Activated CD8-positive, alpha-beta T cell treated with anti-CD3 and anti-CD28 coated beads for 36 hours (primary cell): ENCODE results near the gene LATS1. TPM values are rescaled to one million over a fixed set of nuclear protein-coding genes. Genes with fewer than 3 reads are reported as not detected.
A peak's percentile ranks its signal among the peaks of the same experiment; 100 is the strongest.
"Not testable (repeated sequence)": the region's sequence is repeated elsewhere in the genome, so short reads cannot be mapped to it uniquely, and the experiment has no call there.

Experiments used
- ATAC-seq: fragments of 200-7000 bp; cut with Tn5 transposase; one replicate; pipeline ENCODE4 v1.10.0; 2021; ENCODE audit warnings: mild to moderate bottlenecking, moderate library complexity
- CTCF ChIA-PET: fragments of 350-600 bp; sonication (Branson Sonifier 250); formaldehyde crosslinking; loops from one replicate; lab custom pipeline; 2021; ENCODE audit warnings: antibody characterized with exemption; lab: Charles Lee
- POLR2A ChIA-PET: fragments of 350-600 bp; sonication (Branson Sonifier 250); formaldehyde crosslinking; loops from one replicate; lab custom pipeline; 2021; ENCODE audit warnings: antibody characterized with exemption; lab: Charles Lee
- DNase-seq: peaks from one replicate; pipeline ENCODE4 v3.0.0-alpha.2; 2020
- H3K27ac Mint-ChIP-seq: one replicate; pipeline ENCODE4 v1.8.0; 2021; ENCODE audit warnings: mild to moderate bottlenecking, mixed read lengths
- H3K27me3 Mint-ChIP-seq: one replicate; pipeline ENCODE4 v1.8.0; 2021; ENCODE audit warnings: mixed read lengths
- H3K36me3 Mint-ChIP-seq: one replicate; pipeline ENCODE4 v1.8.0; 2021; ENCODE audit warnings: low read depth, mixed read lengths
- H3K4me1 Mint-ChIP-seq: one replicate; pipeline ENCODE4 v1.8.0; 2021; ENCODE audit warnings: low read depth, mixed read lengths
- H3K4me3 Mint-ChIP-seq: one replicate; pipeline ENCODE4 v1.8.0; 2021; ENCODE audit warnings: mild to moderate bottlenecking, moderate library complexity, mixed read lengths
- H3K9me3 Mint-ChIP-seq: one replicate; pipeline ENCODE4 v1.8.0; 2021; ENCODE audit warnings: mixed read lengths
- CTCF ChIP-seq: fragments of 200-600 bp; IDR thresholded peaks from one replicate; pipeline ENCODE4 v1.8.0; 2022; ENCODE audit warnings: antibody characterized with exemption, mild to moderate bottlenecking
- intact Hi-C: fragments of 100-400 bp; cut with micrococcal nuclease; formaldehyde crosslinking; loops from one replicate; pipeline ENCODE4 v1.10.0; 2022
- total RNA-seq, 2 experiments: library from RNA; stranded (reverse); gene quantifications; one replicate each; pipeline ENCODE4 v1.2.3, GENCODE V29; 2021

The LATS1 gene
- total RNA-seq, 2 experiments from 2014 or later = 21.1 to 21.2 TPM

- CTCF ChIA-PET = no interaction called here
- H3K27me3 Mint-ChIP-seq = no peaks in the 10 kb centered on the region
- POLR2A ChIA-PET = interaction anchor here (0.9 to 6.9 kb wide), 2 partner anchors 8 to 34 kb away, joined by 4 to 45 read pairs; partner anchors contain the start of gene LATS1
- no peak for TF ChIP-seq CTCF
- no peak overlapping the region for H3K27ac Mint-ChIP-seq
- ATAC-seq = no peak
- peak overlapping the region; percentile 93 for H3K4me3 Mint-ChIP-seq
- intact Hi-C loops = no loop called here
- H3K4me1 Mint-ChIP-seq = peaks cover 43% of the 10 kb centered on the region
- no peaks in the 10 kb centered on the region for H3K9me3 Mint-ChIP-seq
- no peak for DNase-seq
- H3K36me3 Mint-ChIP-seq = peaks cover 8% of the 10 kb centered on the region
These were observed 33.3 kb upstream of the LATS1 start for GRCh38 chr6:149751239-149751638.

GRCh38 chr6:149750136-149750609 lies 32.3 kb upstream of the LATS1 start:
- no peaks in the 10 kb centered on the region for H3K27me3 Mint-ChIP-seq
- ChIA-PET CTCF (interaction anchor here (0.9 to 1.1 kb wide), 2 partner anchors 9 to 32 kb away, joined by 3 read pairs; partner anchors contain the start of gene LATS1), POLR2A (interaction anchor here (0.7 to 6.9 kb wide), 5 partner anchors 9 to 103 kb away, joined by 3 to 45 read pairs (median 4); partner anchors contain the start of gene LATS1)
- no peaks in the 10 kb centered on the region for H3K9me3 Mint-ChIP-seq
- no peak for TF ChIP-seq CTCF
- peaks cover 13% of the 10 kb centered on the region for H3K36me3 Mint-ChIP-seq
- peak overlapping the region; percentile 93 for H3K4me3 Mint-ChIP-seq
- H3K4me1 Mint-ChIP-seq = peaks cover 43% of the 10 kb centered on the region
- peak; percentile 89 for DNase-seq
- ATAC-seq = peak; percentile 66
- peak overlapping the region; percentile 89 for H3K27ac Mint-ChIP-seq
- intact Hi-C loops = no loop called here

GRCh38 chr6:149749594-149750135 lies 31.8 kb upstream of the LATS1 start, which contains the start of gene PCMT1:
Gene PCMT1, plus strand, starts transcription at chr6:149749741. Its CDS starts 161 bp downstream, at chr6:149749902.
- TF ChIP-seq CTCF = no peak
- H3K4me3 Mint-ChIP-seq = peak within 1 kb of the TSS; percentile 93
- peak; percentile 89 for DNase-seq
- H3K9me3 Mint-ChIP-seq = no peaks in the 10 kb centered on the region
- ChIA-PET POLR2A (interaction anchor here (1.1 to 6.9 kb wide), 3 partner anchors 12 to 32 kb away, joined by 3 to 45 read pairs (median 4); partner anchors contain the start of gene LATS1), CTCF (interaction anchor here (0.9 to 1.1 kb wide), 2 partner anchors 10 to 32 kb away, joined by 3 read pairs; partner anchors contain the start of gene LATS1)
- peak within 1 kb of the TSS; percentile 89 for H3K27ac Mint-ChIP-seq
- intact Hi-C loops = no loop called here
- ATAC-seq = peak; percentile 77
- peaks cover 43% of the 10 kb centered on the region for H3K4me1 Mint-ChIP-seq
- no peaks in the 10 kb centered on the region for H3K27me3 Mint-ChIP-seq
- peaks cover 13% of the 10 kb centered on the region for H3K36me3 Mint-ChIP-seq

- H3K9me3 Mint-ChIP-seq, DNase-seq, H3K27me3 Mint-ChIP-seq, intact Hi-C loops: not testable (repeated sequence)
- Mint-ChIP-seq H3K36me3 (peaks cover 13% of the 10 kb centered on the region), H3K4me3 (peak overlapping the region; percentile 93), H3K4me1 (peaks cover 40% of the 10 kb centered on the region), H3K27ac (peak overlapping the region; percentile 89)
- CTCF ChIA-PET = interaction anchor here (1.0 to 1.1 kb wide), 2 partner anchors 31 to 117 kb away, joined by 3 read pairs; partner anchors contain the start of gene LATS1
- POLR2A ChIA-PET = interaction anchor here (1.1 to 6.9 kb wide), 2 partner anchors 13 to 32 kb away, joined by 3 to 45 read pairs; partner anchors contain the start of gene LATS1
- peak; percentile 5 for ATAC-seq
These were observed 31.2 kb upstream of the LATS1 start for GRCh38 chr6:149749082-149749593.

GRCh38 chr6:149746147-149746946 lies 28.4 kb upstream of the LATS1 start, which contains the start of gene NUP43:
Gene NUP43, minus strand, starts transcription at chr6:149746529. Its CDS starts 34 bp downstream, at chr6:149746495.
- POLR2A ChIA-PET = interaction anchor here (0.6 to 6.9 kb wide), 5 partner anchors 9 to 140 kb away, joined by 3 to 45 read pairs (median 4); partner anchors contain the start of gene LATS1
- Mint-ChIP-seq H3K4me1 (peaks cover 27% of the 10 kb centered on the region), H3K27me3 (no peaks in the 10 kb centered on the region), H3K4me3 (peak within 1 kb of the TSS; percentile 98), H3K27ac (peak within 1 kb of the TSS; percentile 90), H3K36me3 (peaks cover 20% of the 10 kb centered on the region), H3K9me3 (no peaks in the 10 kb centered on the region)
- peak; percentile 84 for TF ChIP-seq CTCF
- DNase-seq (peak; percentile 99), ATAC-seq (peak; percentile 74)
- intact Hi-C loops = no loop called here
- CTCF ChIA-PET = interaction anchor here (0.6 to 4.2 kb wide), 10 partner anchors 10 to 229 kb away, joined by 3 to 17 read pairs (median 3); partner anchors contain the start of gene LATS1

GRCh38 chr6:149745252-149745651 lies 27.4 kb upstream of the LATS1 start:
- H3K9me3 Mint-ChIP-seq, ATAC-seq, DNase-seq, intact Hi-C loops, H3K27me3 Mint-ChIP-seq: not testable (repeated sequence)
- Mint-ChIP-seq H3K4me3 (peak overlapping the region; percentile 98), H3K36me3 (peaks cover 22% of the 10 kb centered on the region), H3K4me1 (peaks cover 21% of the 10 kb centered on the region), H3K27ac (peak overlapping the region; percentile 90)
- CTCF ChIA-PET = interaction anchor here (1.1 to 4.2 kb wide), 7 partner anchors 11 to 49 kb away, joined by 3 to 17 read pairs (median 3); partner anchors contain the start of gene LATS1
- POLR2A ChIA-PET = interaction anchor here (0.7 to 6.9 kb wide), 4 partner anchors 8 to 28 kb away, joined by 3 to 45 read pairs (median 4); partner anchors contain the start of gene LATS1
